Occipital lobe (tissue), 2 donors: Measurements from ENCODE around the gene FRMD1. TPM values are rescaled to one million over a fixed set of nuclear protein-coding genes. Genes with fewer than 3 reads are reported as not detected.

Experiments
- DNase-seq: peaks from one replicate; lab custom pipeline; 2025; lab: John Stamatoyannopoulos, UW
- total RNA-seq: library from RNA; depleted of rRNA; stranded (reverse); fragments of >200 nt; gene quantifications from one replicate; pipeline ENCODE4 v1.2.3, GENCODE V29; 2014

Gene FRMD1
- total RNA-seq, 1 donor from 2014 or later = not detected

- no peak for DNase-seq
Observed at GRCh38 chr6:168056892-168057527, 22.0 kb downstream of the FRMD1 start.

- DNase-seq = no peak
Observed at GRCh38 chr6:168055696-168056489, 23.1 kb downstream of the FRMD1 start.

GRCh38 chr6:168054765-168055560 lies 24.0 kb downstream of the FRMD1 start:
- no peak for DNase-seq

GRCh38 chr6:168053957-168054471 lies 25.0 kb downstream of the FRMD1 start:
- DNase-seq = no peak

GRCh38 chr6:168053086-168053956 lies 25.7 kb downstream of the FRMD1 start:
- DNase-seq = no peak

DNA sequence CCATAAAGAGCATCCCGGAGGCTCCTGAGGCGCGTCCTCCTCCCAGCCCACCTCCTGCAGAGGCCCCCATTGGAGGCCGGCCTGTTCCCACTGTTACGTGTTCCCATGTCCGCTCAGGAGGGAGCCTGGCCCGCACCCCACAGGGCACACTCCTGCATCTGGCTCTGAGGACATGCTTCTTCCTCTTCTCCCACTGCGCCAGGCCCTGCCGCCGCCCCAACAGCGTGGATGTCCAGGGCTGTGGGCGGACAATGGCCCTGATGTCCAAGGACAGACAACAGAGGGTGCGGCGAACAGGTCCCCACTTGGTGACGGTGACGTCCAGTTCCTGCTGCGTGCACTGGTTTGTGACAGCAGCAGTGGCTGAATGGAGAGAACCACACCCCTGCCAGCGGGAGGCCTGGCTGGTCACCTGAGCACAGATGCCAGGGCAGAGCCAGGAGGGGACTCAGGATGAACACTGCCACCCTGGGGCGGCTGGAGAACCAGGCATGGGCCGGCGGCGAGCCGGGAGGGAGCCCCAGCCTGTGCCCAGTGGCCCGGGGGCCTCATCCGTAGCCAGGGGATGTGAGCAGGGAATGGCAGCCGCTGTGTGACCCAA lies 26.6 kb downstream of the FRMD1 start:
- DNase-seq = no peak

GRCh38 chr6:168051648-168052047 lies 27.4 kb downstream of the FRMD1 start:
- no peak for DNase-seq

- no peak for DNase-seq
Observed at GRCh38 chr6:168050881-168051586, 28.0 kb downstream of the FRMD1 start.

DNA sequence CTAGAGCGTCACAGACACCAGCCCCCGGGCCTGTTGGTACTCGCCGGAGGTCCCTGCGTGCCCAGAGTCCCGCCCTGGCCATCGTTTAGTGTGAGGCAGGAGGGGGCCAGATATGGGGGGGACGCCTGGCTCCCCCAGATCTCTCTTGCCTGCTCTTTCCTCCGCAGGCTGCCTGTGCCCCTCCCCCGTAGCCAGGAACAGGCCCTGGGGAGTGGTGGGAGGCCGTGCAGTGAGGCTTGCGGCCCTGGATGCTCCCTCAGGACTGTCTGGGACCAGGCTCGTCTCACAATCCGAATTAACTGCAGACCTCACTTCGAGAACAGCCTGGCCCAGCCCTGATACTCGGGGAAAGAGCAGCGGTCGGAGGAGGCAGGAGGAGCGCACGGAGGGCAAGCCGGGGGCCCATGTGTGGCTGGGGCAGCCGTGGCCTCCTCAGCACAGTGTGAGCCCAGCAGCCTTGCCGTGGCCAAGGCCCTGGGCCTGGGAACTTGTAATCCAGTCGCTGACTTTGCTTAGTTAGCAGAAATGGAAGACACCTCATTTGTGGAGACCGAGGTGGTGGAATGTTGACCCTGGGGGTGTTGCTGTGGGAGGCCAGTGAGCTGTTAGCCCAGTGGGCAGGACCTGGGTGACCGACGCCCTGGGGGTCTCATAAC lies 28.7 kb downstream of the FRMD1 start:
- DNase-seq = no peak

GRCh38 chr6:168049706-168050224 lies 29.2 kb downstream of the FRMD1 start:
- no peak for DNase-seq

DNA sequence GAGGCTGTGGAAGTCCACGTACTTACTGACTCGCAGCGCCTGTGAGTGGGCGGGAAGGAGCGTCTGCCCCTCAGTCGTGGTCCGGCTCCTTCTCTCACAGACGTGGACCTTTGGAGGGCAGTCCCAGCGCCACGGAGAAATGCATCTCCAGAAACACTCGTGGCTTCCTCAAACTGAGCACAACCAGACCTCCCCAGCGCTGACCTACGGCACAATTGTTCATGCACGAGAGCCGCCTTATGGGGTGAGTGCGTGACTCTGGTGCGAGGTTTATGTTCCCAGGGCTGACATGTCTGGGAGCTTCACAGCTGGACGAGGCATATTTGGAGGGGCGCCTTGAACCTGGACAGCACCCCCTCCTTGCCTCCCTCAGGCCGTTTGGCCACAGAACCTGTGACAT lies 29.7 kb downstream of the FRMD1 start:
- DNase-seq = no peak

GRCh38 chr6:168048724-168049025 lies 30.3 kb downstream of the FRMD1 start:
- DNase-seq = no peak

DNA sequence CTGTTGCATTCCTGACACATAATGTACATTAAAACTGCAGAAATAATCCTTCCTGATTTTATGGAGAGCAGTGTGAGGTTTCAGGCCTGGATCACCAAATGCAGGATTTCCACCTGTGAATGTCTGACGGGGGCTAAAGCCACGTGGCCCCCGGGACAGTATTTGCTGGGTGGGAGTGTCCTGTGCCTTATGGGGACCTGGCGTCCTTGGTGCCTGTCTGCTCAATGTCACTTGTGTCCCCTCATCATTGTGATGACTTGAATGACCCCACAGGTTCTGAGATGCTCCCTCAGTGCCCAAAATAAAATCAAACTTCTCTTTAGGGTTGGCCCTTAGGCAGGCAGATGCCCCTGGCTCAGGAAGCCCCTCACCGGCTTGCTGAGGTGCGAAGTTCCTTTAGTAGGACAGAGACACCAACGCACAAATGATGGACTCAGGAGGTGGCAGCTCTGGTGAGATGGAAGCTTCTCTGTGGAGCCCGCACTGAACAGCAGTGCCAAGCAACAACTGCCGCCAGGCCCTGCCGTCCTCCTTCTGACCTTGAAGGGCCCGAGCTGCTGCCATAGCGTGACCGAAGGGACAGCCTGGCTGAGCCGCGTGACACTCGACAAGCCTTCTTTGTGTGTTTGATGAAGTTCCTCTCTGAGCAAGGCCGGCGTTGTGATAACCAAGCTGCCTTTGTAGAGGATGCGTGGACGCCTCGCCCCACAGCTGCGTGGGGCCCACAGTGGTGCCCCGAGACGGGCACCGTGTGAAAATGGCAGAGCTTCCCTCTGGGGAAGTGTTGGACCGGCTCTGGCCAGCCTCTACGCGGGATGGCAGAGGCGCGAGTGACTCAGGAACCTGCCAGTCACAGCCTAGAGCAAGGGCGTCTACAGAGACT lies 30.9 kb downstream of the FRMD1 start:
- DNase-seq = peak; percentile 51

DNA sequence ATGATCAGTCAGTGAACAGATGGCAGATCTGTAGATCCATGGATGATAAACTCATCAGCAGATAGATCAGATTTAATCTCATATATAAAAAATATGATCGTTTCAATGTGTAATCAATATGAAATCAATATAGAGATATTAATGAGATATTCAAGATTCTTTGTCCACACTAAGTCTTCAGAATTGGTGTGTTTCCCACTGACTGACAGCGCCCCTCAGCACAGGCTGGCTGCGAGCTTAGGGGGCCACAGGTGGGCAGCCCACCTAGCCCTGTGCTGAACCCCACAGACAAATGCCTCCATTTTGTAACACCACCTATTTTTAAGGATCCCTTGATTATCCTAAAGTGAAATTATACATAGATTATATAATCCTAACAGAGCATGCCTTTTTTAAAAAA lies 32.3 kb downstream of the FRMD1 start:
- DNase-seq = no peak

- DNase-seq = no peak
Observed at GRCh38 chr6:168045706-168046620, 33.0 kb downstream of the FRMD1 start.

- DNase-seq = no peak
Observed at GRCh38 chr6:168045141-168045691, 33.8 kb downstream of the FRMD1 start.

GRCh38 chr6:168044521-168045130 lies 34.4 kb downstream of the FRMD1 start:
- no peak for DNase-seq
